NCI-H526 (cell line): ENCODE measurements around the gene ARMH2.
"Not testable (repeated sequence)": the region's sequence is repeated elsewhere in the genome, so short reads cannot be mapped to it uniquely, and the experiment has no call there.

Experiments
- DNase-seq, 2 experiments: peaks; one replicate each; lab custom pipeline; 2025; lab: John Stamatoyannopoulos, UW

Gene ARMH2

GRCh38 chr6:24764833-24765828 lies 33.6 kb downstream of the ARMH2 start:
- not testable (repeated sequence) for DNase-seq

DNA sequence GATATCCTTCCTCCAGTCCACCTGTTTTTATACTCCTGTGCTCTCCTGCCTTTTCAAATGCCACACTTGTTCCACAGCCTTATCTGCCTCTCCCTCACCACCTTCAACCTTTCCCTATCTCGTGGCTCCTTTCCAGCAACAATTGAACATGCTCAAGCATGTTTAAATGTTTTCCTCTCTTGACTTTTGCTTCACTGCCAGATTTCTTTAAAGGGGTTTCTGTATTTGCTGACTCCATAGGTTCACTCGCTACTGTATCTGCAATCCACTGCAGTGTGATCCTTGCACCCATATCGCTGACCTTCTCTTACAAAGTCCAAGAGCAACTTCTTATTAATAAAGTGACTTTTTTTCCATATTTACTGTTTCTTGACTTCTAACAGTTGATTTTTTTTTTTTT lies 35.1 kb downstream of the ARMH2 start:
- no peak for DNase-seq

- no peak for DNase-seq
These were observed 36.9 kb downstream of the ARMH2 start for GRCh38 chr6:24761851-24762250.

DNA sequence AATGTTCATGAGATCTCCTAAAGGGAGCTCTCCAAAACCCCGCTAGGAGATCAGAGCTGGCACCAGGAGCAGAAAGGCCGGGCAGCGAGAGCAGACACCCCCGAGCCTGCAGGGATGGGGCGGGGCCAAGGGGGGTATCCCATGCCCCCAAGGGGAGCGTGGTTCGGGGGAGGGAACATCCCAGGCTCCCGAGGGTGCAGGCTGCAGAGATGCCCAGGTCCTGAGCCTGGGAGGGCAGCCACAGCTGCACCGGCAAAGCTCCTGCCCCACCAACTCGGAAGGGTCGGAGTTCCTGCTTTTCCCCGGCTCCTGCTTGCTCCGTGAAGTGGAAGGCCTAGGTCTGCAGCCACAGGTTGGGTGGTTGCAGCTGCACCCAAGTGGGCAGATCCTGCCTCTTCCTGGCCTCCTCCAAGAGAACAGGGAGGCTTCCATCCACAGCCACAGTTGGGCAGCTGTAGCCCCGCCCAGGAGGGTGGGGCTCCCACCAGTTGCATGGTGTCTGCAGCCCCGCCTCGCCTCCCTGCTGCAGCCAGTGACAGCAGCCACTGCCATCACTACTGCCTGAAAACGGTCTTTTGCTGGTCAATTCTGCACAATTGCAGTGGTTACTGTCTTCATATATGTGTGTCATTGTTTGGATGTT lies 37.4 kb downstream of the ARMH2 start:
- DNase-seq, result no peak

GRCh38 chr6:24760210-24760609 lies 38.5 kb downstream of the ARMH2 start:
- DNase-seq, result no peak

- no peak for DNase-seq
These were observed 39.0 kb downstream of the ARMH2 start for GRCh38 chr6:24759718-24760117.

GRCh38 chr6:24757611-24758010 lies 41.1 kb downstream of the ARMH2 start:
- no peak for DNase-seq

DNA sequence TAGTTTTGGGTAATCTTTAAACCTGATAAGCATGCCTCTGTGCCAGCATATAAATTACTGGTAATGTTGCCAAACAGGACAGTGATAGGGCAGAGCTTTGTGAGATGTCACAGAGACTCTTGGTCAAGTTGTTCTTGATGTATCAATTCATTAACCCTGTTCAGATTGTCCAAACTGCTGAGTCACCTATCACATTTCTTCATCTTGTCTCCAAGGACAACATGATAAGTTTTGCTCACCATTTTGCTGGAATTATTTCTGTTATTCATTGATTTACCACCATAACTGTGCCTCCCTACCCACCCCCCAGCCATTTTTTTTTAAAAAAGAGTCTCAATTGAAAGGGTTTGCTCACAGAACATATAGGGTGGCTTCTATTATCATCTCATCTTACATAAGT lies 43.4 kb downstream of the ARMH2 start:
- no peak for DNase-seq

DNA sequence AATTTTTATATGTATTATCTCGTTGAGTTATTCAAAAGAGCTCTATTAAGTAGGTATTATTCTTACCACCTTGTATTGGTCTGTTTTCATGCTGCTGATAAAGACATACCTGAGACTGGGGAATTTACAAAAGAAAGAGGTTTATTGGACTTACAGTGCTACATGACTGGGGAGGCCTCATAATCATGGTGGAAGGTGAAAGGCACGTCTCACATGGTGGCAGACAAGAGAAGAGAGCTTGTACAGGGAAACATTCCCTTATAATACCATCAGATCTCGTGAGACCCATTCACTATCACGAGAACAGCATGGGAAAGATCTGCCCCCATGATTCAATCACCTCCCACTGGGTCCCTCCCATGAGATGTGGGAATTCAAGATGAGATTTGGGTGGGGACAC lies 44.3 kb downstream of the ARMH2 start:
- DNase-seq, result not testable (repeated sequence)

GRCh38 chr6:24753545-24753944 lies 45.2 kb downstream of the ARMH2 start:
- DNase-seq, result no peak

GRCh38 chr6:24752917-24753492 lies 45.7 kb downstream of the ARMH2 start:
- no peak for DNase-seq

DNA sequence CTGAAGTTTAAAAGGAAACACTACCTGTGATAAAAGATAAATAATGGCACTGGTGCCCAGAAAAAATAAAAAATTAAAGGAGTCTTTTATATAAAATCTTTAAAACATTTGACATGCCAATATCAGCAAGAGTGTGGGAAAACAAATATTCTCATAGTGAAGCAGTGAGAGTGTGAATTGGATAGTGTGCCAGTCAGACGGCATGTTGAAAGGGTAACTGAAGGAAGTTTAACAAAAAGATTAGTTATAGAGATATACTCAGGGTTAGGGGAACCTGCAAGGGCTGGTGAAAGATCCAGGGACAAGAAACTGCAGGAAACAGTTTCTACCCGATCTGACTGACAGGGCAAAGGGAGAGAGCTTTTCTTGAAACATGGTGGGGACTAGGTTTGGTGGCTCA lies 46.2 kb downstream of the ARMH2 start:
- no peak for DNase-seq

DNA sequence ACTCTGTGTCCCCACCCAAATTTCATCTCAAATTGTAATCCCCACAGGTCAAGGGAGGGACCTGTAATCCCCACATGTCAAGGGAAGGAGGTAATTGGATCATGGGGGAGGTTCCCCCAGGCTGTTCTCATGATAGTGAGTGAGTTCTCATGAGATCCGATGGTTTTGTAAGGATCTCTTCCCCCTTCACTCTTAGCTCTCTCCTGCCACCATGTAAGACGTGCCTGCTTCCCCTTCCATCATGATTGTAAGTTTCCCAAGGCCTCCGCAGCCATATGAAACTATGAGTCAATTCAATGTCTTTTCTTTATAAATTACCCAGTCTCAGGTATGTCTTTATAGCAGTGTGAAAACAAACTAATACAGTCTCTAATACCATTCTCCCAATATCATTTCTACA lies 47.8 kb downstream of the ARMH2 start:
- not testable (repeated sequence) for DNase-seq

DNA sequence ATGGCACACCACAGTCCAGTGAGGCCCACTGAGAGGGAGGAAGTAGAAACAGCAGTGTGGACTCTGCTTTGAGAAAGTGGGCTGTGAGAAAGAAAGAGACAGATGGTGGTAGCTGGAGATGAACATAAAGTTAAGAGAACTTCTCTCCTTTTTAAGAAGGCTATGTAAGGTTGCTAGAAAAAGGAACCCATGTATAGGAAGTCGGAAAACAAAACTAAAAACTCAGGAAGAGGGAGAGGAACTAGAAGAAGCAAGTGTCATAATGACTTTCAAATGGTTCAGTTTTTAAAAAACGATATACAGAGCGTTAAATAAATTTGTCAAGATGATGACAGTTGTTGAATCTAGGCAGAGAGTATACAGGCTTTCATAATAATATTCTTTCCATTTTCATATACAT lies 49.4 kb downstream of the ARMH2 start:
- no peak for DNase-seq
